Activated CD4-positive, CD25-positive, alpha-beta regulatory T cell treated with anti-CD3 and anti-CD28 coated beads, Interleukin-2, amount 50 U/mL, for 72 hours (primary cell): ENCODE measurements around the gene ZNF512.
"Not testable (repeated sequence)": the region's sequence is repeated elsewhere in the genome, so short reads cannot be mapped to it uniquely, and the experiment has no call there.

Experiments used
- DNase-seq: peaks from one replicate; pipeline ENCODE4 v3.0.0; 2021

The ZNF512 gene

GRCh38 chr2:27583390-27583915 is 611 bp downstream of the ZNF512 start:
- no peak for DNase-seq

GRCh38 chr2:27584597-27584996 is 1.8 kb downstream of the ZNF512 start:
- no peak for DNase-seq

GRCh38 chr2:27587025-27587424 is 4.2 kb downstream of the ZNF512 start:
- no peak for DNase-seq

GRCh38 chr2:27588308-27588707 is 5.5 kb downstream of the ZNF512 start:
- no peak for DNase-seq

GRCh38 chr2:27591745-27592144 is 8.9 kb downstream of the ZNF512 start:
- DNase-seq = no peak

GRCh38 chr2:27593240-27593639 is 10.4 kb downstream of the ZNF512 start:
- DNase-seq = no peak

- DNase-seq = not testable (repeated sequence)
Measured at GRCh38 chr2:27594020-27594703, 11.3 kb downstream of the ZNF512 start.

GRCh38 chr2:27595412-27595811 is 12.6 kb downstream of the ZNF512 start:
- DNase-seq = not testable (repeated sequence)

- DNase-seq = no peak
Measured at GRCh38 chr2:27596627-27597026, 13.8 kb downstream of the ZNF512 start.

- no peak for DNase-seq
Measured at GRCh38 chr2:27606611-27607010, 23.8 kb downstream of the ZNF512 start.

- DNase-seq = no peak
Measured at GRCh38 chr2:27613985-27614384, 31.1 kb downstream of the ZNF512 start.

- no peak for DNase-seq
Measured at GRCh38 chr2:27615316-27615715, 32.5 kb downstream of the ZNF512 start.

GRCh38 chr2:27621524-27621923 is 38.7 kb downstream of the ZNF512 start:
- DNase-seq = no peak

GRCh38 chr2:27622921-27623384 is 40.1 kb downstream of the ZNF512 start:
- DNase-seq = no peak

- DNase-seq = no peak
Measured at GRCh38 chr2:27624943-27625342, 42.1 kb downstream of the ZNF512 start.

- not testable (repeated sequence) for DNase-seq
Measured at GRCh38 chr2:27626323-27626722, 43.5 kb downstream of the ZNF512 start.

- not testable (repeated sequence) for DNase-seq
Measured at GRCh38 chr2:27626921-27627320, 44.1 kb downstream of the ZNF512 start.

- DNase-seq = no peak
Measured at GRCh38 chr2:27627963-27628766, 45.3 kb downstream of the ZNF512 start.

GRCh38 chr2:27628767-27629709 is 46.2 kb downstream of the ZNF512 start, which contains the start of the genes CCDC121 and GPN1:
Gene CCDC121 (minus strand): TSS chr2:27629012. CDS start chr2:27627799, 1,213 bp downstream.
Gene GPN1 (plus strand): TSS chr2:27629050. CDS start chr2:27629059, 9 bp downstream.
- peak; percentile 90 for DNase-seq

- not testable (repeated sequence) for DNase-seq
Measured at GRCh38 chr2:27630257-27630656, 47.4 kb downstream of the ZNF512 start.

- no peak for DNase-seq
Measured at GRCh38 chr2:27634291-27634690, 51.4 kb downstream of the ZNF512 start.

GRCh38 chr2:27636766-27637165 is 53.9 kb downstream of the ZNF512 start:
- DNase-seq = no peak
